ENCODE measurements around the gene SERTAD4. TPM values are rescaled to one million over a fixed set of nuclear protein-coding genes. Genes with fewer than 3 reads are reported as not detected.
"Not testable (repeated sequence)": the region's sequence is repeated elsewhere in the genome, so short reads cannot be mapped to it uniquely, and the experiment has no call there.

Gene SERTAD4
- total and polyA plus RNA-seq, 7 experiments from 2014 or later, result not detected

DNA sequence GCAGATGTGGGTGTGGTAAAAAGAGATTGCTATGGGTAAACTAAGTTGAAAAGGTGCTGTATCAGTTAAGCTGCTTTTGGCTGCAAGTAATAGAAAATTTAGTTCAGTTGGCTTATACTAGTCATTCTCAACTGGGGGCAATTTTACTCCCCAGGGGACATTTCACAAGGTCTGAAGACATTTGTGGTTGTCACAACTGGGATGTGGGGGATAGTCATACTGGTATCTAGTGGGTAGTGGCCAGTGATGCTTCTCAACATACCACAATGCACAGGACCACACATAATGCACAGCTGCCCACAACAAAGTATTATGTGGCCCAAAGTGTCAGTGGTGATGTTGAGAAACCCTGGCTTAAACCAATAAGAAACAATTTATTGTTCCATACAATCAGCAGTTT, 31.4 kb downstream of the SERTAD4 start:
- no peaks in the 10 kb centered on the region for H3K4me1 Mint-ChIP-seq
- no peak overlapping the region for H3K27ac Mint-ChIP-seq
- H3K27me3 Mint-ChIP-seq, result peaks cover 0 to 20% (median 12%) of the 10 kb centered on the region in 5 donors
- ChIA-PET POLR2A (no interaction called here), CTCF (no interaction called here)
- DNase-seq (no peak), ATAC-seq (no peak)
- intact Hi-C loops (cut with micrococcal nuclease), result no loop called here
- Histone ChIP-seq H3K27ac (ENCODE audit: low read depth, low read length) (no peak overlapping the region), H3K36me3 (ENCODE audit: control insufficient read depth in 2 of 3, insufficient read depth in 3 of 3, low read length in 3 of 3) (no peaks in the 10 kb centered on the region), H3K4me1 (ENCODE audit: control insufficient read depth in 2 of 2, insufficient read depth in 2 of 2, low read length in 2 of 2) (no peaks in the 10 kb centered on the region), H3K9me3 (ENCODE audit: control insufficient read depth in 2 of 3, low read length in 3 of 3) (no peaks in the 10 kb centered on the region), H3K4me3 (ENCODE audit: low read length) (no peak overlapping the region), H3K27me3 (ENCODE audit: control insufficient read depth in 2 of 2, insufficient read depth in 2 of 2, low read length in 2 of 2) (no peaks in the 10 kb centered on the region)
- no peak overlapping the region for H3K4me3 Mint-ChIP-seq
- no peaks in the 10 kb centered on the region for H3K36me3 Mint-ChIP-seq
- H3K9me3 Mint-ChIP-seq, result peaks cover 0 to 1% (median 0%) of the 10 kb centered on the region in 11 donors

DNA sequence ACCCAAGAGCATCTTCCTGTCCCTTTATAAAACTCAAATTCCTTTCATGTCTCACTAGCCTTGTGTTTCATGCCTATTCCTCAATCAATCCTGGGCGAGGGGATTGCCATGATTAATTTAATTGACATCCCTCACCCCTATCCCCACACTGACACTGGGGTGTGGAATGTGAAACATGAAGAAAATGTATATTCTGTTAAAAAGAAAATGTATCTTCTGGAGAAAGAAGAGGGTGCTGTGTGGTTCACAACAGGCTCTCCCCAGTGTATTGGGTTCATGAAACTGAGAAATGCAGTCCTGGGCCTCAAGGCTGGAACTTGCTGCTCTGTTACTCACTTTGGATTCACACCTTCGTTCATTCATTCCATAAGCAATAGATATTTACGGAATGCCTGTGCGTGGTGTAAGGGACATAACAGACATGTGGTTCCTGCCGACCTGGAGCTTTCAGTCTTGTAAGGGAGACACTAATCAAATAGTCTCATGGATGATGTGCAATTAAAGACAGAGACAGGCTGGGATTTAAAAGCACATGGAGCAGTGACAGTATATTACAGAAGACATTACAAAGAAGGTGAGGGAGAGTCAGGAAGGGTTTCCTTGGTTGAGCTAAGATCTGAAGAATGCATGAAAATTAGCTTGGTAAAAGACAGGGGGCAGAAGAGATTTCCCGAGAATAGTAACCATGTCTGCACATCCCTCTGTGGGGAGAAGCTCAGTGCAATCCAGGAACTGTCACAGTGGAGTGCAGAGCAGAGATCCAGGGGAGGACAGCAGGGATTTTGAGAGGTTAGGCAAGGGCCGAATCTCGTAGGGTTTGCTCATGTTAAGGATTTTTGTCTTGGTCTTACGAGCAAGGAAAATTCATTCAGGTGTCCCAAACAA, 32.1 kb downstream of the SERTAD4 start:
- no peak overlapping the region for H3K27ac ChIP-seq (ENCODE audit: low read depth, low read length)
- CTCF ChIA-PET, result no interaction called here
- no peaks in the 10 kb centered on the region for H3K4me1 Mint-ChIP-seq
- H3K4me1 ChIP-seq (ENCODE audit: control insufficient read depth in 2 of 2, insufficient read depth in 2 of 2, low read length in 2 of 2), result no peaks in the 10 kb centered on the region
- H3K27me3 Mint-ChIP-seq, result peaks cover 0 to 21% (median 14%) of the 10 kb centered on the region in 5 donors
- H3K9me3 ChIP-seq (ENCODE audit: control insufficient read depth in 2 of 3, low read length in 3 of 3), result no peaks in the 10 kb centered on the region
- POLR2A ChIA-PET, result no interaction called here
- H3K27ac Mint-ChIP-seq, result no peak overlapping the region
- H3K36me3 ChIP-seq (ENCODE audit: control insufficient read depth in 2 of 3, insufficient read depth in 3 of 3, low read length in 3 of 3), result no peaks in the 10 kb centered on the region
- H3K9me3 Mint-ChIP-seq, result peaks cover 0 to 5% (median 0%) of the 10 kb centered on the region in 11 donors
- no peaks in the 10 kb centered on the region for H3K36me3 Mint-ChIP-seq
- intact Hi-C loops (cut with micrococcal nuclease), result no loop called here
- no peak for ATAC-seq
- DNase-seq, result no peak
- H3K4me3 ChIP-seq (ENCODE audit: low read length), result no peak overlapping the region
- no peaks in the 10 kb centered on the region for H3K27me3 ChIP-seq (ENCODE audit: control insufficient read depth in 2 of 2, insufficient read depth in 2 of 2, low read length in 2 of 2)
- no peak overlapping the region for H3K4me3 Mint-ChIP-seq

GRCh38 chr1:210265392-210265955, 32.9 kb downstream of the SERTAD4 start:
- intact Hi-C loops (cut with micrococcal nuclease); H3K36me3 ChIP-seq (ENCODE audit: control insufficient read depth in 2 of 3, insufficient read depth in 3 of 3, low read length in 3 of 3); H3K27me3 ChIP-seq (ENCODE audit: control insufficient read depth in 2 of 2, insufficient read depth in 2 of 2, low read length in 2 of 2); H3K9me3 Mint-ChIP-seq; H3K27ac Mint-ChIP-seq; ATAC-seq; H3K4me3 ChIP-seq (ENCODE audit: low read length); H3K27ac ChIP-seq (ENCODE audit: low read depth, low read length); CTCF ChIA-PET; POLR2A ChIA-PET; H3K9me3 ChIP-seq (ENCODE audit: control insufficient read depth in 2 of 3, low read length in 3 of 3); H3K36me3 Mint-ChIP-seq; H3K4me1 ChIP-seq (ENCODE audit: control insufficient read depth in 2 of 2, insufficient read depth in 2 of 2, low read length in 2 of 2); H3K4me3 Mint-ChIP-seq; DNase-seq; H3K4me1 Mint-ChIP-seq: not testable (repeated sequence)
- peaks cover 0 to 21% (median 16%) of the 10 kb centered on the region in 5 donors for H3K27me3 Mint-ChIP-seq

DNA sequence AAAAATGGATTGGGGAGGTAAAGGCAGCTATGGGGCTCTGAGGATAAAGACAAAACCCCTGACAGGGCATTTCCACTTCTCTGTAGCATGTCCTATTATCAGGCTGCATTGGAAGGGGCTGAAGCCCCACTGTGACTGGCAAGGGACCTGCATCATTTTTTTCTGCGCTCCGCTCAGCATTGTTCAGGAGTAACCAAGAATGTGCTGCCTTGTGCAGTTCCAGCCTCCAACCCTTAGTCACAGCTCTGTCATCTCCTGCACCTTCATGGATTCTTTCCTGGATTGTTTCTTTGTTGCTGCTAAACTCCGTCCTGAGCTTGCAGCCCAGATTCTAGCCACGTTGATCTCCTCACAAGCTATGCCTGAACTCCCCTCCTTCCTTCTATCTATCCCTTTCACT, 37.4 kb downstream of the SERTAD4 start:
- CTCF ChIA-PET, result no interaction called here
- Histone ChIP-seq H3K4me1 (ENCODE audit: control insufficient read depth in 2 of 2, insufficient read depth in 2 of 2, low read length in 2 of 2) (no peaks in the 10 kb centered on the region), H3K27me3 (ENCODE audit: control insufficient read depth in 2 of 2, insufficient read depth in 2 of 2, low read length in 2 of 2) (no peaks in the 10 kb centered on the region), H3K9me3 (ENCODE audit: control insufficient read depth in 2 of 3, low read length in 3 of 3) (no peaks in the 10 kb centered on the region), H3K36me3 (ENCODE audit: control insufficient read depth in 2 of 3, insufficient read depth in 3 of 3, low read length in 3 of 3) (no peaks in the 10 kb centered on the region), H3K4me3 (ENCODE audit: low read length) (no peak overlapping the region), H3K27ac (ENCODE audit: low read depth, low read length) (no peak overlapping the region)
- Mint-ChIP-seq H3K27ac (no peak overlapping the region), H3K27me3 (peaks cover 9 to 34% (median 19%) of the 10 kb centered on the region in 5 donors), H3K4me3 (no peak overlapping the region), H3K36me3 (no peaks in the 10 kb centered on the region), H3K9me3 (peaks cover 0 to 5% (median 0%) of the 10 kb centered on the region in 11 donors), H3K4me1 (no peaks in the 10 kb centered on the region)
- POLR2A ChIA-PET, result no interaction called here
- DNase-seq (no peak), ATAC-seq (no peak)
- intact Hi-C loops (cut with micrococcal nuclease), result no loop called here

DNA sequence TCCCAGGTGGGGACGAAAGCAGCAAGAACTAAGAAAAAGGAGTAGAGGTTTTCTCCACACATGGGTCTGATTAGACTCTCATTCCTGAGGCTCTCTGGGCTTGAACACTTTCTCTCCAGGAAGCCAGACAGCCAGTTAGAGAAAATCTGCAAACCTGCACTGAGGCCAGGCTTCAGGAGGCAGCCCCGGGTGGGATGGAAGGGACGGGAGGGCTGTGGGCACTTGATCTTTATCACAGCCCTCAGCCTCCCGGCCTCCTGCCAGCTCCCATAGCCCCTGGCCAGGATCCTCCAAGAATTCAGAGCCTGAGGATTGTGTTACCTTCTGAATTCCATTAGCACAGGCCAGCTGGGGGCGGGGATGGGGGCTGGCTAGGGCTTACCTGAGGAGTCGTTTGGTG, 40.1 kb downstream of the SERTAD4 start:
- no peaks in the 10 kb centered on the region for H3K4me1 ChIP-seq (ENCODE audit: control insufficient read depth in 2 of 2, insufficient read depth in 2 of 2, low read length in 2 of 2)
- H3K27me3 Mint-ChIP-seq, result peaks cover 9 to 25% (median 11%) of the 10 kb centered on the region in 5 donors
- CTCF ChIA-PET, result no interaction called here
- no peaks in the 10 kb centered on the region for H3K36me3 Mint-ChIP-seq
- H3K27ac ChIP-seq (ENCODE audit: low read depth, low read length), result no peak overlapping the region
- H3K4me1 Mint-ChIP-seq, result no peaks in the 10 kb centered on the region
- no peak overlapping the region for H3K4me3 Mint-ChIP-seq
- intact Hi-C loops (cut with micrococcal nuclease), result no loop called here
- no peak overlapping the region for H3K4me3 ChIP-seq (ENCODE audit: low read length)
- H3K9me3 ChIP-seq (ENCODE audit: control insufficient read depth in 2 of 3, low read length in 3 of 3), result no peaks in the 10 kb centered on the region
- H3K27ac Mint-ChIP-seq, result no peak overlapping the region
- POLR2A ChIA-PET, result no interaction called here
- H3K36me3 ChIP-seq (ENCODE audit: control insufficient read depth in 2 of 3, insufficient read depth in 3 of 3, low read length in 3 of 3), result no peaks in the 10 kb centered on the region
- ATAC-seq (no peak), DNase-seq (no peak)
- peaks cover 0 to 5% (median 0%) of the 10 kb centered on the region in 11 donors for H3K9me3 Mint-ChIP-seq
- H3K27me3 ChIP-seq (ENCODE audit: control insufficient read depth in 2 of 2, insufficient read depth in 2 of 2, low read length in 2 of 2), result no peaks in the 10 kb centered on the region

DNA sequence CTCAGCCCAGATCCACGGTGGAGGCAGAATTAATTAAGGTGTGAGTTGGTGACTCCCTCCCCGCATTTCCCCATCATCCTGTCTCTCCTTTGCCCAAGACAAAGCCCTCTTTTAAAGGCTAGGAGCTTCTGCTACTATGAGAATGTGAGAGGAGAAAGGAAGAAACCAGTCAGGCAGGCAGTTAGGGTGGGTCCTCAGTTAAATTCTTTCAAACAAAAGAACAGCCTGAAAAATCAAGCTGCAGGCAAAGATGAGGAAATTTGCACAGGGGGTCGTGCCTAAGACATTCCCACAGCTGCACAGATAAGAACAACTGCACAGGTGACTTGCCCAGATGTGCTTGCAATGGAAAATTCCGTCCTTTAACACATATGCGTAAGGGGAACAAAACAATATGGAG, 47.6 kb downstream of the SERTAD4 start:
- Mint-ChIP-seq H3K9me3 (peaks cover 14 to 60% (median 22%) of the 10 kb centered on the region in 11 donors), H3K27ac (no peak overlapping the region), H3K27me3 (peaks cover 3 to 41% (median 33%) of the 10 kb centered on the region in 5 donors), H3K36me3 (peaks cover 0 to 18% (median 0%) of the 10 kb centered on the region in 5 donors), H3K4me1 (no peaks in the 10 kb centered on the region), H3K4me3 (no peak overlapping the region)
- Histone ChIP-seq H3K27me3 (ENCODE audit: control insufficient read depth in 2 of 2, insufficient read depth in 2 of 2, low read length in 2 of 2) (no peaks in the 10 kb centered on the region), H3K4me1 (ENCODE audit: control insufficient read depth in 2 of 2, insufficient read depth in 2 of 2, low read length in 2 of 2) (no peaks in the 10 kb centered on the region), H3K27ac (ENCODE audit: low read depth, low read length) (no peak overlapping the region), H3K9me3 (ENCODE audit: control insufficient read depth in 2 of 3, low read length in 3 of 3) (peaks cover 0 to 29% (median 3%) of the 10 kb centered on the region in 3 experiments), H3K4me3 (ENCODE audit: low read length) (no peak overlapping the region), H3K36me3 (ENCODE audit: control insufficient read depth in 2 of 3, insufficient read depth in 3 of 3, low read length in 3 of 3) (no peaks in the 10 kb centered on the region)
- ChIA-PET POLR2A (no interaction called here), CTCF (no interaction called here)
- DNase-seq (no peak), ATAC-seq (no peak)
- intact Hi-C loops (cut with micrococcal nuclease), result no loop called here

DNA sequence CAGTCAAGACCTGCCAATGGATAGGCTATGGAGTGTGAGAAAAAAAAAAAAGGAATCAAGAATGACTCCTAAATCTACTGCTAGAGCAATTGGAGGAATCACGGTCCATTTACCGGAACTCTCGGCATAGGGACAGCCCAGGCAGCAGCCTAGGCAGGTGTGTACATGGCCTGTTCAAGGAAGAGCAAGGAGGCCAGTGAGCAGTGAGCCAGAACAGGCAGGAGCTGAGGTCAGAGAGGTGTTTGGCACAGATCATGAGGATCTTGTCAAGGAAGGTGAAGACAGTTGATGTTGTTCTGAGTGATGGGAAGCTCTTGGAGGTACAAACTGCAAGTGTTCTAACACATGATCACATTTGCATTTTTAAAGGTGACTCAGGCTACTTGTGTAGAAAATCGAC, 55.5 kb downstream of the SERTAD4 start:
- Histone ChIP-seq H3K27me3 (ENCODE audit: control insufficient read depth in 2 of 2, insufficient read depth in 2 of 2, low read length in 2 of 2) (peaks cover 0 to 4% of the 10 kb centered on the region in 2 donors), H3K4me3 (ENCODE audit: low read length) (no peak overlapping the region), H3K36me3 (ENCODE audit: control insufficient read depth in 2 of 3, insufficient read depth in 3 of 3, low read length in 3 of 3) (no peaks in the 10 kb centered on the region), H3K4me1 (ENCODE audit: control insufficient read depth in 2 of 2, insufficient read depth in 2 of 2, low read length in 2 of 2) (no peaks in the 10 kb centered on the region), H3K9me3 (ENCODE audit: control insufficient read depth in 2 of 3, low read length in 3 of 3) (no peaks in the 10 kb centered on the region), H3K27ac (ENCODE audit: low read depth, low read length) (no peak overlapping the region)
- no peak for ATAC-seq
- intact Hi-C loops (cut with micrococcal nuclease), result no loop called here
- Mint-ChIP-seq H3K36me3 (peaks cover 0 to 4% (median 0%) of the 10 kb centered on the region in 5 donors), H3K9me3 (peaks cover 0 to 8% (median 0%) of the 10 kb centered on the region in 11 donors), H3K4me1 (peaks cover 0 to 5% (median 0%) of the 10 kb centered on the region in 7 donors), H3K27me3 (peaks cover 41 to 68% (median 55%) of the 10 kb centered on the region in 5 donors), H3K27ac (no peak overlapping the region), H3K4me3 (no peak overlapping the region)
- no peak for DNase-seq
- ChIA-PET CTCF (no interaction called here), POLR2A (no interaction called here)
